Psoas muscle (tissue), 8 donors: ENCODE results near the gene OPTC. TPM values are rescaled to one million over a fixed set of nuclear protein-coding genes. Genes with fewer than 3 reads are reported as not detected.

Source experiments
- ATAC-seq, 4 donors: fragments of 200-7000 bp; cut with Tn5 transposase; one replicate each; pipeline ENCODE4 v1.9.1; 2020; ENCODE audit warnings: moderate library complexity in 3 of 4, mild to moderate bottlenecking in 2 of 4
- DNase-seq, 2 donors: peaks; one replicate each; pipeline ENCODE4 v3.0.0-alpha.2; 2020
- H3K27ac ChIP-seq: fragments of 200-600 bp; one replicate; pipeline ENCODE4 v1.8.0; 2022
- H3K27me3 ChIP-seq, 3 donors: fragments of 200-600 bp in 1 of 3; one replicate each; pipeline versions ENCODE4 v1.6.1 to v1.8.0; 2013 to 2022; ENCODE audit warnings: low read length in 2 of 3, mild to moderate bottlenecking in 2 of 3, moderate library complexity in 1 of 3; ENCODE audit not compliant: insufficient read depth in 3 of 3
- H3K36me3 ChIP-seq, 2 donors: fragments of 200-600 bp in 1 of 2; one replicate each; pipeline versions ENCODE4 v1.6.1 to v1.8.0; 2013 to 2022; ENCODE audit warnings: low read depth in 1 of 2, mild to moderate bottlenecking in 1 of 2, moderate library complexity in 1 of 2; ENCODE audit not compliant: insufficient read depth in 1 of 2
- H3K4me1 ChIP-seq: fragments of 200-600 bp; one replicate; pipeline ENCODE4 v1.8.0; 2022
- H3K4me3 ChIP-seq: fragments of 200-600 bp; one replicate; pipeline ENCODE4 v1.8.0; 2022; ENCODE audit warnings: mild to moderate bottlenecking
- H3K9me3 ChIP-seq: fragments of 200-600 bp; one replicate; pipeline ENCODE4 v1.8.0; 2022
- CTCF ChIP-seq: fragments of 200-600 bp; IDR thresholded peaks from one replicate; pipeline ENCODE4 v1.8.0; 2022; ENCODE audit warnings: antibody characterized with exemption
- WGBS, 3 donors: extraction: QIAGEN DNeasy Blood & Tissue Kit; methylation state at CpG; one replicate each; pipeline versions ENCODE4 v1.1.6 to v1.1.7; 2013; 5-methylcytosine and 5-hydroxymethylcytosine counted together
- intact Hi-C, 2 donors: fragments of 100-400 bp; cut with DNase I; formaldehyde crosslinking; loops; one replicate each; pipeline versions ENCODE4 v1.11.0 to v1.14.2; 2022
- polyA plus RNA-seq, 3 donors: library from polyadenylated mRNA; stranded (reverse); fragments of 200-250 nt; gene quantifications; one replicate each; pipeline ENCODE4 v1.2.3, GENCODE V29; 2013
- total RNA-seq, 4 donors: library from RNA; stranded (reverse); fragmentation: NEBNext Ultra II Directional in 2 of 4; extraction: Animal tissue kit (Norgen Biotek cat#: 25700) in 2 of 4; gene quantifications; one replicate each; pipeline versions ENCODE4 v1.2.1 to v1.2.4, GENCODE V29; 2021 to 2023
- donor health status: healthy with polysubstance abuse.
- donor health status: DM: no; HTN: no; CAD: no; lungs with moderate emphysema.
- donor health status: Bipolar disorder and iron deficiency.
- donor health status: healthy.
- donor health status: DM: yes; HTN: yes; CAD: no.
- donor health status: DM: no; HTN: no; CAD: no.
- donor health status: DM: no; HTN: no; CAD: no.
- donor health status: DM: yes; HTN: yes; CAD: no.

OPTC gene
- total and polyA plus RNA-seq, 7 donors, result not detected

GRCh38 chr1:203497269-203497777 is 3.4 kb downstream of the OPTC start:
- Histone ChIP-seq H3K4me3 (no peak overlapping the region), H3K27me3 (no peaks in the 10 kb centered on the region), H3K9me3 (no peaks in the 10 kb centered on the region), H3K27ac (no peak overlapping the region), H3K36me3 (no peaks in the 10 kb centered on the region), H3K4me1 (no peaks in the 10 kb centered on the region)
- ATAC-seq (no peak), DNase-seq (no peak)
- 80 to 86% (median 85%) methylated on average over 5 of the region's 5 CpGs for WGBS, 3 donors
- no peak for TF ChIP-seq CTCF
- intact Hi-C loops, result no loop called here

- Histone ChIP-seq H3K36me3 (no peaks in the 10 kb centered on the region), H3K27me3 (no peaks in the 10 kb centered on the region), H3K9me3 (no peaks in the 10 kb centered on the region), H3K4me1 (peaks cover 3% of the 10 kb centered on the region), H3K27ac (no peak overlapping the region), H3K4me3 (no peak overlapping the region)
- peak in 1 of 2 donors; percentile 22 for DNase-seq
- ATAC-seq, result no peak
- no peak for TF ChIP-seq CTCF
- WGBS, 3 donors, result 88 to 95% (median 90%) methylated on average over 7 of the region's 7 CpGs
- intact Hi-C loops, result loop anchor here (10.0 kb wide), 1 partner anchor 275 kb away; no protein-coding TSS in a partner anchor
These were observed 5.8 kb downstream of the OPTC start for GRCh38 chr1:203499643-203500278.

GRCh38 chr1:203500279-203500678 is 6.3 kb downstream of the OPTC start:
- Histone ChIP-seq H3K27ac (no peak overlapping the region), H3K36me3 (no peaks in the 10 kb centered on the region), H3K27me3 (no peaks in the 10 kb centered on the region), H3K9me3 (no peaks in the 10 kb centered on the region), H3K4me3 (no peak overlapping the region), H3K4me1 (peaks cover 6% of the 10 kb centered on the region)
- no peak for TF ChIP-seq CTCF
- DNase-seq, result no peak
- ATAC-seq, result no peak
- 83 to 100% (median 90%) methylated on average over 1 of the region's 1 CpG for WGBS, 3 donors
- intact Hi-C loops, result loop anchor here (10.0 kb wide), 1 partner anchor 275 kb away; no protein-coding TSS in a partner anchor

GRCh38 chr1:203503836-203504235 is 9.9 kb downstream of the OPTC start:
- TF ChIP-seq CTCF, result no peak
- H3K4me1 ChIP-seq, result peaks cover 12% of the 10 kb centered on the region

More at GRCh38 chr1:203503836-203504235, 9.9 kb downstream of the OPTC start:
- 82 to 83% (median 83%) methylated on average over 3 of the region's 3 CpGs for WGBS, 3 donors
- Histone ChIP-seq H3K4me3 (no peak overlapping the region), H3K27ac (no peak overlapping the region), H3K9me3 (no peaks in the 10 kb centered on the region), H3K36me3 (no peaks in the 10 kb centered on the region), H3K27me3 (no peaks in the 10 kb centered on the region)
- ATAC-seq (no peak), DNase-seq (no peak)
- intact Hi-C loops, result loop anchor here (1.0 to 10.0 kb wide), 3 partner anchors 197 to 271 kb away; no protein-coding TSS in a partner anchor
